ENCODE measurements around the gene CFAP53.
"Not testable (repeated sequence)": the region's sequence is repeated elsewhere in the genome, so short reads cannot be mapped to it uniquely, and the experiment has no call there.

Gene CFAP53

DNA sequence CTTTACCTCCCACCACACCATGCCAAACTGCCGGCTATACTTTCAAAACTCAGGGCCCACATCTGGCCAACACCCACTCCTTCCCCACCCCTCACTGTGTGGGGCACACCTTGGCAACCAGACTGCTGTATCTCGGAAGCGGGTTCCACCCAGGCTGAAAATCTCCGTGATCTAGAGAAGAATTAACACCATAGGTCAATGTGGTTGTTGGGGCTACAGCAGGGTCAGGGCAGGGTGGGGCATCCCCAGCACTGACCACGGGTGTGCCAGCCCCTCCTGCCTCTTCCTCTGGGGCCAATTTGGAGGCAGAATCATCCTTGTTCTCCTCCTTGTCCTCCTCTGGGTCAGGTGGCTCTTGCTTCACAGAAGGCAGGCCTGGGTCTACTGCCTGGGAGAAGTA is 6.3 kb upstream of the CFAP53 start:
- DNase-seq (ENCODE audit: low spot score): no peak

DNA sequence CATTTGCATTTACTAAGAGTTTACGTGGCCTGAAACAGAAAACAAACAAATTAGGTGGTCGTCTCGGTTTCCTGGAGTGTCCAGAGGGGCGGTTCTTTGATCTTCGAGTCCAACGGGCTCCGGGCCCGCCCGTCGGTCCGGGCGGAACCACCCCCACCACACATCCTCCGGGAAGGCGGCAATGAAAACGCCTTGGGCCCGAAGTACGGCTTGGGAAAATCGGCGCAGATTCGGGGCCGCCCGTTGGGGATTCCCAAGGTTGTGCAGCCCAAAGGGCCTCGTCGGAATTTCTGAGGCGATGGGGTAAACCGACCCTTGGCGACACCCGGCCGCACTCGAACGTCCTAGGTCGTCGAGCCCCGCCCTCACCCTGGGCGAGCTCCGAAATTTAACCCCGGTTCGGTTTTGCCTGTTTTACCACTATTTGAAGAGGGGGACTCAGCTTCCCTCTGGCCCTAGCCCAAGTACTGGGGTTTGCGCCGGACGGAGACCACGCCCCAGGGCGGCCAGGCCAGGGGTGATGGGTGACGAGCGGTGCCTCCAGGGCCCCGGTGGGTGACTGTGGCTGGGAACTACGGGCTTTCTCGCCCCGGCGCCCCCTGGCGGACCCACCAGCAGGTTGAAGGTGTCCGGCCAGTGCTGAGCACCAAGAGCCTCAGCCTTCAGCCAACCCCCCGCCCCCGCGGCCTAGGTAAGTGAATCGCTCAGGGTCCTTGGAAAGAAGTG is 1.9 kb upstream of the CFAP53 start:
- DNase-seq (ENCODE audit: low spot score): peak; percentile 68

DNA sequence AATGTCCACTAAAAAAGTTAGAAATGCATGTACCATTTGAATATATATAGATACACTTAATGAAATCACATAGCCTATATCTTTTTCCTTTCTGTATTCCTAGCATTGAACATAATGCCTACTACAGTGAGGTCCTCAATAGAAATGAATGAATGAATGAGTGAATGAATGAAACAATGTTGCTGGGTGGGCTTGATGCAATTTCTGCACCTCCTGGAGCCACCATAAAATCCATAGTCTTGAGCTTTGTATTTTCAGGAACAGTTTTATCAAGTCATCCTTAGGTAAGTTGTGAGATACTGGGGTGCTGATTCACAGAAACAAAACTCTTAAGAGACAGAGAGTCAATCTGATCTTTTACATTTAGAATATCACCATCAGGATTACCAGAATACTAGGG is 3.3 kb downstream of the CFAP53 start:
- DNase-seq (ENCODE audit: low spot score): no peak

DNA sequence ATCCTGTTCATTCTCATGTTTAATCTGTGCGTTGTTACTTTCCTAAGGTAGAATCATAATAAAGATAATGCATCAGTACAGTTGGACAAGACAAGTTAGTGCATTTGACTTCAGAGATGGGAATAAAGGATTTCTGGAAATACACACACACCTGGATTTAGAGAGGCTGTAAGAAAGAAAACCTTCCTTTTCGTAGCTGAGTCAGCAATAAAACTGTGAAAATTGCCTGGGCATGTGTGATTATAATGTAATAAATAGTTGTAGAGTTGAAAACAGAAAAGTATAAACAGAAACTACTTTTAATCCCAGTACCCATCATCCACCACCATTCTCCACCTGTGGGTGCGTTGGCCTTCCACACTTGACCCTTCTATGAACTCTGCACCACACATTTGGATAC is 15.4 kb downstream of the CFAP53 start:
- no peak for DNase-seq (ENCODE audit: low spot score)

DNA sequence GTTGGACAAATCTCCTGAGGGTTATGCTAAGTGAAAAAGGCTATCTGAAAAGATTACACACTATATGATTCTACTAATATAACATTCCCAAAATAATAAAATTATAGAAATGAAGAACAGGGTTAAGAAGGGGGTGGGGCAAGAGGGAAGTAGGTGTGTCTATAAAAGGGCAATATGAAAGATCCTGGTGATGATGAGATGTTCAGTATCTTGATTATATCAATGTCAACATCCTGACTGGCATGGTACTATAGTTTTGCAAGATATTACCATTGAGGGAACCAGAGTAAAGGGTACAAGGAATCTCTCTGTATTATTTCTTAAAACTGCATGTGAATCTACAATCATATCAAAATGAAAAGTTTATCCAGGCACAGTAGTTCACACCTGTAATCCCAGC is 16.7 kb downstream of the CFAP53 start:
- DNase-seq (ENCODE audit: low spot score): no peak

DNA sequence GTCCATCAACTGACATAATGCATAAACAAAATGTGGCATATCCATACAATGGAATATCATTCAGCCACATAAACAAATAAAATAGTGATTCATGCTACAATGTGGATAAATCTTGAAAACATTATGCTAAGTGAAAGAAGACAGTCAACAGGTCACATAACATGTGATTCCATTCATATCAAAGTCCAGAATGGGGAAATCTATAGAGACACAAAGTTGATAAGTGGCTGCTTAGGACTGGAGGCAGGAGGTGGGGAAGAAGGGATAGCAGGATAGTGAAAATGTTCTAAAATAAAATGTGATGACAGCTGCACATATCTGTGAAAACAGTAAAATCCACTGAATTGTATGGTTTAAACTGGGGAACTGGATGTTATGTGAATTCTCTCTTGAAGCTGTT is 18.7 kb downstream of the CFAP53 start:
- no peak for DNase-seq (ENCODE audit: low spot score)

DNA sequence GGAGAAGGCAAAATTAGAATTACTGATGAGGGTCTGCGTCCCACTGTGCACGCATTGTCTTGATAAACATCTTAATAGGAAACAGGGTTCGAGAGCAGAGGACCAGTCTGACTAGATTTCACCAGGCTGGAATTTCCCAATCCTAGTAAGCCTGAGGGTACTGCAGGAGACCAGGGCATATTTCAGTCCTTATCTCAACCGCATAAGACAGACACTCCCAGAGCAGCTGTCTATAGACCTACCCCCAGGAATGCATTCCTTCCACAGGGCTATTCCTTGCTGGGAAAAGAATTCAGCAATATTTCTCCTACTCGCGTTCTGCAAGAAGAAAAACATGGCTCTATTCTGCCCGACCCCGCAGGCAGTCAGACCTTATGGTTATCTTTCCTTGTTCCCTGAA is 24.5 kb downstream of the CFAP53 start:
- not testable (repeated sequence) for DNase-seq (ENCODE audit: low spot score)

DNA sequence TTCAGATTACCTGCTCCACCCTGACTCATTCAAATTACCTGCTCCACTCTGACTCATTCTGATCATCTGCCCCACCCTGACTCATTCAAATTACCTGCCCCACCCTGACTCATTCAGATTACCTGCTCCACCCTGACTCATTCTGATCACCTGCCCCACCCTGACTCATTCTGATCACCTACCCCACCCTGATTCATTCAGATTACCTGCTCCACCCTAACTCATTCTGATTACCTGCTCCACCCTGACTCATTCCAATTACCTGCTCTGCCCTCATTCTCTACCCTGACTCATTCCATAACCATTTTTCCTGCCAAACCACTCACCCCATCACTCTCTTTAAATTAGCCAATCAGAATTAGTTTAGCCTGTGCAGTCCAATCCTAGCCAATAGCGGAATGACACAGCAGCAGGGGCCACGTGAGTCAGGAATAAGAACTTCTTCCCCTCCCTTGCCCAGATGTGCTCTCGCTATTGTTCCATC is 26.2 kb downstream of the CFAP53 start:
- no peak for DNase-seq (ENCODE audit: low spot score)

DNA sequence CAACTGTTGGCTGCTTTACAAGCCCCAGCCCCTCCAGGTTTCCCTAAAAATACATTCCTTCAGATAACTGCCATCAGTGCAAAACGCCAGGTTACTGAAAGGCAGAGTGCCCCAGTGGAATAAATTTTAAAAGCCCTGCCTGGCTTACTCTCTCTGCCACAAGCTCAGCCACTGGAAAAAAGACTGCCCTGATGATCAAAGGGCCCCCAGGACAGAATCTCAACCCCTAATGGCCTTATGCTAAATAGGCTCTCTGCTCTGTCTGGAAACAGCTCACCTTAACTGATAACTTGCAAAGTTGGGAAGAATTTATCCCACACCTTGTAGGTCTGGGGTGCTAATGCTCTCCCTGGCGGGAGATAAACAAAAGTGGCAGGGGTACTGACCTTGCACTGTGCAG is 33.9 kb downstream of the CFAP53 start:
- no peak for DNase-seq (ENCODE audit: low spot score)

DNA sequence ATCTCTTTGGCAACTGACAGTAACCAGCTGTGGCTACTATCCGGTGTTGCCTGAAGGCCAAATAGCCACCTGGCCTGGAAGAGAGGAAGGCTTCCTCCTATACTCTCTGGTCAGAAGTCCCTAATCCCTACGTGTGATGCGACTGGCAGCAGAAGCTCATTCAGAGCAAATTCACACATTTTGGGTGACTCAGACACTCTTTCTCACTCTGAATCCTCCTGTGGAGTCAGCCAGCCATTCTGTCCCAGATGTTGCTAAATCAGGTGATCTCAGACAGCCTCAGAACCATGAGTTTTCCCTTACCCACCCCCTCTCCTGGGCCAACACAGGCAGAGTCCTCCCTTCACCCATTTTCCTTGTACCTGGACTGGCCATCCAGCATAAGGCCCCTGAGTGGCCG is 34.7 kb downstream of the CFAP53 start:
- no peak for DNase-seq (ENCODE audit: low spot score)

DNA sequence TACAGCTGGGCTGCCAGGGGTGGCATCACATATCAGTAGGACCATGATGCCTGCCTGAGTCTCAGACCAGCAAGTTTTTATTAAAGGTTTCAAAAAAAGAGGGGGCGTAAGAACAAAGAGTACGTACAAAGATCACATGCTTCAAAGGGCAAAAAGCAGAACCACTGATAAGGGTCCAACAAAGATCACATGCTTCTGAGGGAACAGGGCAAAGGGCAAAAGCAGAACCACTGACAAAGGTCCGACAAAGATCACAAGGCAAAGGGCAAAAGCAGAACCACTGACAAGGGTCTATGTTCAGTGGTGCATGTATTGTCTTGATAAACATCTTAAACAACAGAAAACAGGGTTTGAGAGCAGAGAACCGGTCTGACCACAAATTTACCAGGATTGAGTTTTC is 46.0 kb downstream of the CFAP53 start:
- not testable (repeated sequence) for DNase-seq (ENCODE audit: low spot score)

DNA sequence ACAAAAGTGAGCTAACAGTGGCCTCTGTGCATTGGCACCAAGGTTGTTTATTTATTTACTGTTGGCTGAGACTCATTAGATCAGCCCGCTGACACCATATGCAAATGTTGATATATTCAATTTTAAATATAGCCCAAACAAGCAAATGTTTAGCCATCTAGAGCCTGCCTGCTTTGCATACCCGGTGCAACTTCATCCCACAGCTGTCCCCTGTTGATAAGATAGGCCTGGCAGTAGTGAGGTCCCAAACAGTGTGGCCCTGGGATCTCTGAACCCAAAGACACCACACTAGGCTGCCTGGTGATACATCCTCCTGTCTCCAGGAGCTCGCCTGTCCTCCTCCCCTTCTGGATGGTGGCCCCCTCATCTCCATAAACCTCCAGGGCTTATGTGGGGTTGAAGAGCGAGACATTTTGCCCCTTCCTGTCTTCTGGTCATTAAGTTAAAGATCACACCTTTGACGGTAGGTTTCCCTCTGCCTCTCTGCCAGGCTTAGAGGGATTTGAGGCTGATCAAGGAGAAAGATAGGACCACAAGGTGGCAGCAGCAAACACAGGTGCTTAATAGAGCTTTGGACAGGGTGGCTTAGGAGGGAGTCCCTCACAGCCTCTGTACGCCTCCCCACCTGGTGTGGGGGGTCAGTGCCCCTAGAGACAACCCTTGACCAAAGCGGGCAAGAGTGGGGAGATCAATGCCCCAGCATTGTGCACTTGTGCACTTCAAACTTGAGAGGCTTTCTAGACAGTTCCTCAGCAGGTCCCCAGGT is 47.7 kb downstream of the CFAP53 start:
- no peak for DNase-seq (ENCODE audit: low spot score)

DNA sequence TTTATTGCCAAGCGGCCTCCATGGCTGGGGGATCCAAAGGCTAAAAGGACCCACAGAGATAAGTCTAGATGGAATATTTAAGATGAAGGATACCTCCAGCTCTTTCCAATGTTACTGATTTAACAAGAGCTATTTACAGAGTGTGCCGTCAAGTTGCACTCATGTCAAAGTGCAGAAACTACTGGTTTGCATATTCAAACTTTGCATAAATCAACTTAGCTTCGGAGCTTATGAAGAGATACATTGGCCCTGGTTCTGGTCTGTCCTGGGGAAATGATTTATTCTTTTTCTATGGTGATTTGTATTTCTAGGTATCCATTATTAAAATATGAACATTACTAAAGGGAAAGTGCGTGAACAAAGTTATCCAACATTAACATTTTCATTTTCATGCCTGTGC is 57.0 kb downstream of the CFAP53 start:
- DNase-seq (ENCODE audit: low spot score): no peak

DNA sequence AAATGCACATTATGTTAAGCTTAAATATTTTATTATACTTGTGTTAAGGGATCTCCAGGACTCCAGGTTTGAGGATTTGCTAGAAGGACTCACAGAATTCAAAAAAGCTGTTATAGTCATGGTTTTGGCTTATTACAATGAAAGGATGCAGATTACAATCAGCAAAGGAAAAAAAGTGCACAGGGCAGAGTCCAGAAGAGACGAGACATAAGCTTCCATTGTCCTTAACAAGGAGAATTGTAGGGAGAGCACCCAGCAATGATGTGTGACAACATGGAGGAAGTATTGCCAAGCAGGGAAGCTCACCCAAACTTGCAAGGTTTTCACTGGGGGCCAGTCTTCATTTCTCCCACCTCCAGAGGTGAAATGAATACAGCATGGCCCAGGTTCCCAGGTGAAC is 58.6 kb downstream of the CFAP53 start:
- no peak for DNase-seq (ENCODE audit: low spot score)

DNA sequence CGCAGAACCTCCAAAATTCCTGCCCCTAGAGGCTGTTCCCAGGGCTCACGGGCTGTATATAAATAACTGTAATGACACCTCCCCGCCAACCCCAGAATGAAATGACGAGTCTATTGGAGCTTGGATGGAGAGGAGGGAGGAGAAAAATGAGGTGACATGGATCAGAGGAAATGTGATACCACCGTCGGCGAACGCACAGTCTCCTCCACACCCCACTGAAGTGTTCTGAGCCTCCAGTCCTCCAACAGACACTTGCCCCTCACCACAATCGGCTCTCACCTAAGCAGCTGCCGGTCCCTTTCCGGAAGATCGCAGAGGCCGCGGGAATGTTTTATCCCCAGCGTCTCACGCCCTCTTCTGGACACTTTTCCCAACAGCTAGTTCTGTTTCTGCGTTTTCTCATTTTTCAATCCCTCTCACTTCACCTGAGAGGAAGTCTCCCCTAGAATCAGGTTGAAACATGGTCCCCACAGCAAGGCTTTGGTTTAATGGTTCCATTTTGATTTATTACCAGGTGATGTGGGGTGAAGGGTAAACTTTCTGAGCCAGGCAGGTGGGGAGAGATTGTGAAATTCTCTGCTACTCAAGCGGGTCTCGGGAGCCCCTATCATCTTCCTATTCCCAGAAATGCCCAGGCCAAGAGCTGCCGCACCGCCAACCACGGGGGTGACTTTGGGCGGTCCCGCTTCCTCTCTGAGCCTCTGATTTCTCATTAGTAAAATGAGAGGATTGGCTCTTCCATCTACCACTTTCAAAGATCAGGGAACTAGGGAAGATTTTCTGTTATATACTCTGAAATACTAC is 62.3 kb downstream of the CFAP53 start:
- DNase-seq (ENCODE audit: low spot score): peak; percentile 51

DNA sequence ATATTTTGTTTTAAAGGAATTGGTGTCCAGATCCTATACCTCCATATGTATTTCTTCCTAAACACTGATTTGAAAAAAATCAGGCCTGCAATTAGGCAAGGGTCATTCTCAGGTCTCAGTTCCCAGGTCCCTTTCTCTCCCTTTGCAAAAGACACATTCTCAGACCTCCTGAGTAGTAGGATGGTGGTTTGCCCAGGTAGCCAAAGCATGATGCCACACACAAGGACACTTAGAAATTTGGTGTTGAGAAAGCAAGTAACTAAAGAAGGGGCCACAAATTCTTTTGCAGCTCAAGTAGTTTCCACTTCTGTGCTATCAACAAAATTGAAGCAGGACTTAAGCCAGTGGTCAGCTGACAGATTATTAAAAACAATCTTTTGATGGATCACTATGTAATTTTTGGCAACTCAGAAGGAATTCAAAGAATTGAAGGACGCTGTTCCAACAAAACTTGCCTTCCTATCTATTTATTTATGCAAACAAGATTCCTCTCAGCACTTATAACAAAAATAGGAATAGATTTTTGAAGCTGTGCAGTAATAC is 64.7 kb downstream of the CFAP53 start:
- DNase-seq (ENCODE audit: low spot score): no peak

DNA sequence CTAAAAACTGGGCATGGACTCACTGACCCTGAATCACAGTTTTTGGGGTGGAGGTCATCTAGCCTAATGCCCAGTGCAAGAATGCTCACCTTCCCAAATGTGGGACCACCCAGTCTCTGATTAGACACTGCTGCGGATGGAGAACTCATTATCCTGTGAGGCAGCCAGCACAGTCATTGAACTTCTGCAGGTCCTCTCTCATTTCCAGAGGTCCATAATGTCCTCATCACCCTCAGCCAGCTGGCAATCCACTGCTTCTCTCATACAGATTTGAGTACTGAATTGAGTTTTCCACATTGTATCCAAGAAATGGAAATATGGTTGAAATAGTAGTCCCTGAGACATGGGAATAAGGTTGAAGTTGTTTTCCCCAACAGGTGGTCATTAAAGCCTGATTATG is 66.4 kb downstream of the CFAP53 start:
- no peak for DNase-seq (ENCODE audit: low spot score)

DNA sequence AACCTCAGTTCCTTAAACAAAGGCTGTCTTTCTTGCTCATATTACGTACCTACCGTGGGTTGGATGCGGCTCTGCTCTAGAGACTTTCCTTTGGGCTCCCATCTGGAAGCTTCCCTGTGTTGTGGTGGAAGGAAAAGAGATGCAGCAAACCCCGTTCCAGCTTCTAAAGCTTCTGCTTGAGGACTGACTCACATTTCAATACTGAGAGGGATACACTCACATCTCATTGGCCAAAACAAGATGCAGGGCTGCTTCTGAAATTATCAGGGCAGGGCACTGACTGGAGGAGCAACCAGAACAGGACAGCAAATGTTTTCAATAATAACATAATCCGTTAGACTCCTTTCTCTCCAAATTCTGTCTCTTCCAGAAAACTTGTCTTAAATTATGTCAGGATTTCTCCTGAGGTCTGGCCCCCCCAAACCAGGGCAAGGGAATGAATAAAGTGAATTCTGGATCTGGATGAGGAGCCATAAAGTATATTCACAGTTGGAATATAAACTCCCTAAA is 66.9 kb downstream of the CFAP53 start:
- DNase-seq (ENCODE audit: low spot score): no peak

DNA sequence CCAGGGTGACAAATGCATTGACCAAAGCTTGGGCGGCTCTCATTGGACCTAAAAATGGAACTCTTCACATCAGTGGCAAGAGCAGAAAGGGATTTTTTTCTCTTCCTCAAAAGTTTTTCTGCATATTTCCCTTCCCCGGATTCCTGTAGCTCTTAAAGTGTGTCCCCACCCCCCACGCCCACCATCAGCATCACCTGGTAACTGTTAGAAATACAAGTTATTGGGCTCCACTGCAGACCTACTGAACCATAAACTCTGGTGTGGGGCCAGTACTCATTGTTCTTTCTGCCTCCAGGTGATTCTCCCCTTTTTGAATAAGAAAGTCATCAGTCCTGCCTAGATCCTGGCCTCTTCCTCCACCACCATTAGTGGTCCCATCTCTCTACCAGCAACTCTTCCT is 70.0 kb downstream of the CFAP53 start:
- no peak for DNase-seq (ENCODE audit: low spot score)

DNA sequence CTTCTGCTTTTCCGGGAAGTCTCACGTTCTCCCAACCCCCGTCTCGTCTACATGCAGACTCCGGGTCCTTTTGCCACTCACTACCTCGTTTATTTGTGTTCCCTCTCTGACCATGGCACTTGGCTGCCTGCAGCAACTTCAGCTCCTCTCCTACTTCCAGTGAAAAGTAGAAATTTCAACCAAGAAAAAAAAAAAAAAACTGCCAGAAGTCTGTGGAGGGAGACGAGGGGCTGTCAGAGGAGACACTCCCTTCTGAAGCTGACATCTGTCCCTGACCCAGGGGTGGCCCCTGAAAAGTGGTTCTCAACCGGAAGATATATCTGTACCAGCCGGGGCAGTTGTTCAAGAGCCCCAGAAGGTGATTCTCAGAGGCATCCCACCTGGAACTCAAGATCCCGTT is 70.6 kb downstream of the CFAP53 start:
- no peak for DNase-seq (ENCODE audit: low spot score)

DNA sequence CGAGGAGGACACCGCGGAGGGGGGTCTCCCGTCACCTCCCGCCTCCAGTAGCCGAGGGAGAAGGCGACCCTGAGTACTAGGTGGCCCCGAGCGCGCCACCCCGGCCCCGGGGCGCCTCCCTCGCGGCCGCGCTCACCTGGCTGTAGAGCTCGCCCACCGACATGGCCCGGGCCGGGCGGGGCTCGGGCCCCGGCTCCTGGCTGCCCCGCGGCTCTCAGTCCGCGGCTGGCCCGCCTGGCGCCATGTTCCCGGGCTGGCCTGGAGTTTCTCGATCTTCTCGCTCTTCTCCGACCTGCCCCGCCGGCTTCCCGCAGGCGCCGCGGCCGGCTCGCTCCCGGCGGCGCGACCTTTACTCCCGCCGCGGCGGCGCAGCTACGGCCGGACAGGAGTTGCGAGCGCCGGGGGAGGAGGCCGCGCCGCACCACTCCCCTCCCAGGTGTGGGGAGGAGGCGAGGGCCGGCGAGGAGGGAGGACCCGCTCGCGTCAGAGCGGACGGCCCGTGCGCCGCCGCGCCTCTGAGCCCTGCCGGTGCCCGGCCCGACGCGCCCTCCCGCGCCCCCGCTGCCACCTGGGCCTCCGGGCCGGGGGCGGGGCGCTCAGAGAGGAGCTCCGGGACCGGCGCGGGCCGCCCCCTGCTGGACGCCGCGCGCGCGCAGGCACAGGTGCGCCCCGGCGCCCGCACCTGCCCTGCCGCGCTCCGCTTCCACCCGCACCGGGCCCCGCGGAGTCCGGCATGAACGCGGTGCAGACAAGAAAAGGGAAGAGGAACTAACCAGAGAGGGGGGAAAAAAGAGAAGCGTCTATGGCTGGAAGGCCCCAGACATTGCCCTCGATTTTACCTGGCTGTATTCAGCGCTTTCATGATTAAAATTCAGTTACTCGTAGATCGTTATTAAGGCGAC is 71.4 kb downstream of the CFAP53 start, which contains the start of gene MYO5B:
TSS of gene MYO5B (minus strand) at position 517 of the 902 bp plus-strand sequence. CDS start at position 163, 354 bp downstream.
- DNase-seq (ENCODE audit: low spot score): no peak

All from COLO829 (cell line).